Thyroid gland (tissue), 4 donors: ENCODE data around the gene MAP4K1. TPM values are rescaled to one million over a fixed set of nuclear protein-coding genes. Genes with fewer than 3 reads are reported as not detected.

ENCODE experiments used
- DNase-seq, 2 donors: peaks; one replicate each; pipeline ENCODE4 v3.0.0-alpha.2; 2019
- H3K27ac ChIP-seq, 3 donors: fragments of 200-600 bp; sonication (generic); 1 replicate in 2 of 3; 2 replicates in 1 of 3; pipeline ENCODE4 v1.5.1; 2016 to 2019; ENCODE audit warnings: mild to moderate bottlenecking in 1 of 3, moderate library complexity in 1 of 3
- H3K27me3 ChIP-seq: fragments of 200-600 bp; sonication (generic); one replicate; pipeline ENCODE4 v1.5.1; 2019
- H3K36me3 ChIP-seq, 2 donors: fragments of 200-600 bp; sonication (generic); one replicate each; pipeline ENCODE4 v1.5.1; 2016 to 2019
- H3K4me1 ChIP-seq, 2 donors: fragments of 200-600 bp; sonication (generic); one replicate each; pipeline ENCODE4 v1.5.1; 2017 to 2019
- H3K4me3 ChIP-seq, 3 donors: fragments of 200-600 bp; sonication (generic); replicated peaks in 1 of 3; 1 replicate in 2 of 3; 2 replicates in 1 of 3; pipeline ENCODE4 v1.5.1; 2016; ENCODE audit warnings: mild to moderate bottlenecking in 1 of 3
- H3K9me3 ChIP-seq: fragments of 200-600 bp; sonication (generic); one replicate; pipeline ENCODE4 v1.5.1; 2017
- POLR2A ChIP-seq, 2 donors: fragments of 450-650 bp; IDR thresholded peaks; one replicate each; pipeline ENCODE4 v1.6.1; 2017; ENCODE audit warnings: antibody characterized with exemption in 2 of 2, mild to moderate bottlenecking in 2 of 2, moderate library complexity in 1 of 2
- WGBS, 2 donors: methylation state at CpG; one replicate each; pipeline ENCODE4 v1.1.5; 2017; 5-methylcytosine and 5-hydroxymethylcytosine counted together
- intact Hi-C: fragments of 100-400 bp; cut with DNase I; formaldehyde crosslinking; loops from one replicate; pipeline ENCODE4 v1.15.1; 2023
- total RNA-seq, 4 donors: library from RNA; depleted of rRNA; stranded (reverse); fragments of >200 nt; gene quantifications; one replicate each; pipeline ENCODE4 v1.2.3, GENCODE V29; 2016
- TF ChIP-seq, protein P1 (sequence below), 6 experiments: fragments of 200-600 bp in 3 of 6; fragments of 450-650 bp in 3 of 6; sonication (generic) in 3 of 6; IDR thresholded peaks; one replicate each; pipeline ENCODE4 v1.5.1; 2016 to 2019; ENCODE audit warnings: antibody characterized with exemption in 6 of 6, mild to moderate bottlenecking in 2 of 6, inconsistent platforms in 1 of 6, moderate library complexity in 1 of 6

Gene MAP4K1
- total RNA-seq, 4 donors from 2014 or later: 0.83 to 9.7 (median 2.2) TPM

DNA sequence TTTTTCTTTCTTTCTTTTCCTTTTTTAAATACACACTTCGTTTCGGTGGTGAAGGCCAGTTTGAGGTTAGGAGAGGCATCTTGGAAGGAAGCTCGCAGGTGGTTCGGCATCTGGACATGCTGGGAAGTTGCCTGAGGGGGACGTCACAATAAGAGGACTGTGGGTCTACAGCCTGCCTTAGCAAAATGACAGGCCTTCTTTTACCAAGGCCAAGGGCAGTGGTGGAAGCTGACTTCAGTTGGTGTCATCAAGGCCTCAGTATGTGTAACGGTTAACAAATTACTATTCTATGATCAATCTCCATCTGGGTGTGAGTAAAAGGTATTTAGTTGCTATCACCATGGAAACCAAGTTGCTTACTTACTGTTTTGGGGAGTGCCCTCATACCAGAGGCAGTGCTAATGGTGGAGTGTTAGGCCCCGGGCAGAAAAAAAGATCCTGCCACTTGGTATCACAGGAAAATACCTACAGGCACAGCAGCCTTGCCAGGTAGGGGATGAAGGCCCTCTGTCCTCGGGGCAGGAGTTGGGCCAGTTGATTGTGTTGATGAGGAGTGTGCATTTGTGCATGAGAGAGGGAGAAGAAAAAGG lies 40.0 kb upstream of the MAP4K1 start:
- intact Hi-C loops: no loop called here
- DNase-seq: peak; percentile 48 to 60
- TF ChIP-seq, protein P1, sequence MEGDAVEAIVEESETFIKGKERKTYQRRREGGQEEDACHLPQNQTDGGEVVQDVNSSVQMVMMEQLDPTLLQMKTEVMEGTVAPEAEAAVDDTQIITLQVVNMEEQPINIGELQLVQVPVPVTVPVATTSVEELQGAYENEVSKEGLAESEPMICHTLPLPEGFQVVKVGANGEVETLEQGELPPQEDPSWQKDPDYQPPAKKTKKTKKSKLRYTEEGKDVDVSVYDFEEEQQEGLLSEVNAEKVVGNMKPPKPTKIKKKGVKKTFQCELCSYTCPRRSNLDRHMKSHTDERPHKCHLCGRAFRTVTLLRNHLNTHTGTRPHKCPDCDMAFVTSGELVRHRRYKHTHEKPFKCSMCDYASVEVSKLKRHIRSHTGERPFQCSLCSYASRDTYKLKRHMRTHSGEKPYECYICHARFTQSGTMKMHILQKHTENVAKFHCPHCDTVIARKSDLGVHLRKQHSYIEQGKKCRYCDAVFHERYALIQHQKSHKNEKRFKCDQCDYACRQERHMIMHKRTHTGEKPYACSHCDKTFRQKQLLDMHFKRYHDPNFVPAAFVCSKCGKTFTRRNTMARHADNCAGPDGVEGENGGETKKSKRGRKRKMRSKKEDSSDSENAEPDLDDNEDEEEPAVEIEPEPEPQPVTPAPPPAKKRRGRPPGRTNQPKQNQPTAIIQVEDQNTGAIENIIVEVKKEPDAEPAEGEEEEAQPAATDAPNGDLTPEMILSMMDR (IDR thresholded peaks at IDR 0.05): no peak
- peak in 1 of 2 donors; percentile 6 for TF ChIP-seq POLR2A (IDR thresholded peaks at IDR 0.05)
- WGBS, 2 donors: 54 to 55% methylated on average over 8 of the region's 8 CpGs
- Histone ChIP-seq H3K9me3 (no peaks in the 10 kb centered on the region), H3K36me3 (no peaks in the 10 kb centered on the region), H3K27me3 (no peaks in the 10 kb centered on the region), H3K4me1 (peaks cover 96 to 100% of the 10 kb centered on the region in 2 donors), H3K4me3 (no peak overlapping the region), H3K27ac (peak overlapping the region; percentile 96 to 97 (median 97))

- H3K27me3 ChIP-seq: no peaks in the 10 kb centered on the region
- H3K36me3 ChIP-seq: no peaks in the 10 kb centered on the region
- peaks cover 96 to 100% of the 10 kb centered on the region in 2 donors for H3K4me1 ChIP-seq
- no peak for TF ChIP-seq POLR2A (IDR thresholded peaks at IDR 0.05)
- TF ChIP-seq, protein P1 (IDR thresholded peaks at IDR 0.05): no peak
- no peaks in the 10 kb centered on the region for H3K9me3 ChIP-seq
- 67 to 71% methylated on average over 7 of the region's 7 CpGs for WGBS, 2 donors
- no peak for DNase-seq
- H3K4me3 ChIP-seq: no peak overlapping the region
- intact Hi-C loops: no loop called here
- peak overlapping the region; percentile 96 to 97 (median 97) for H3K27ac ChIP-seq
These were observed 38.6 kb upstream of the MAP4K1 start for GRCh38 chr19:38656171-38656981.

GRCh38 chr19:38655148-38655824 lies 37.5 kb upstream of the MAP4K1 start:
- no peaks in the 10 kb centered on the region for H3K36me3 ChIP-seq
- no peak overlapping the region for H3K4me3 ChIP-seq
- DNase-seq: no peak
- peaks cover 96 to 100% of the 10 kb centered on the region in 2 donors for H3K4me1 ChIP-seq
- intact Hi-C loops: no loop called here
- TF ChIP-seq, protein P1 (IDR thresholded peaks at IDR 0.05): no peak
- TF ChIP-seq POLR2A (IDR thresholded peaks at IDR 0.05): no peak
- WGBS, 2 donors: 44 to 59% methylated on average over 5 of the region's 5 CpGs
- H3K27ac ChIP-seq: peak overlapping the region; percentile 96 to 97 (median 97)
- H3K27me3 ChIP-seq: no peaks in the 10 kb centered on the region
- H3K9me3 ChIP-seq: no peaks in the 10 kb centered on the region

GRCh38 chr19:38654628-38655055 lies 36.9 kb upstream of the MAP4K1 start:
- 40 to 57% methylated on average over 6 of the region's 6 CpGs for WGBS, 2 donors
- DNase-seq: no peak
- Histone ChIP-seq H3K9me3 (no peaks in the 10 kb centered on the region), H3K4me1 (peaks cover 95 to 98% of the 10 kb centered on the region in 2 donors), H3K27me3 (no peaks in the 10 kb centered on the region), H3K4me3 (no peak overlapping the region), H3K36me3 (no peaks in the 10 kb centered on the region), H3K27ac (peak overlapping the region; percentile 96 to 97 (median 97))
- TF ChIP-seq, protein P1 (IDR thresholded peaks at IDR 0.05): no peak
- no peak for TF ChIP-seq POLR2A (IDR thresholded peaks at IDR 0.05)
- intact Hi-C loops: loop anchor here (5.0 kb wide), 1 partner anchor 33 kb away; no protein-coding TSS in a partner anchor
